Ovary (tissue), 3 donors: Measurements from ENCODE around the gene ADCY6.

Experiments used
- EP300 ChIP-seq: sonication (generic); formaldehyde crosslinking; IDR thresholded peaks from one replicate; pipeline ENCODE4 v1.6.1; 2017; ENCODE audit warnings: antibody characterized with exemption
- TF ChIP-seq, protein P1 (sequence below), 3 donors: fragments of 450-650 bp in 2 of 3; fragments of 200-600 bp in 1 of 3; IDR thresholded peaks; one replicate each; pipeline versions ENCODE4 v1.5.1 to v1.8.0; 2016 to 2022; ENCODE audit warnings: antibody characterized with exemption in 3 of 3, mild to moderate bottlenecking in 1 of 3
- donor health status: DM: no; HTN: no; CAD: no.

DNA sequence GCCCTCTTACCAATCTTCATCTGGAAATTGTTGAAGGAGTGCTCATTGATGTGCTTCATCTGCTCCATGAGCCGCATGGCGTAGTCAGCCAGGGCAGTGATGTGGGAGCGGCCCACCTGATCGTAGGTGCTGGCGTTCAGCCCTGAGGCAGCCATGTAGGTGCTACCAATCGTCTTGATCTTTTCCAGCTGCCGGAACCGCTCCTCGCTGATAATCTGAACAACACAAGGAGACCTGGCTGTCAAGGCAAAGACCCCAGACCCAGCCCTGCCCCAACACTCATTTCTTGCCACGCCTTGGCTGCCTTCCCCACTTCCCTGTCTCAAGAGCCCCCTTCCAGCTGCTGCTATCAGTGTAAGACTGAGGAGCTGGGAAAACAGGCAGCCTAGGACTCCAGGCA lies 18.1 kb downstream of the ADCY6 start:
- no peak for TF ChIP-seq EP300
- TF ChIP-seq, protein P1, sequence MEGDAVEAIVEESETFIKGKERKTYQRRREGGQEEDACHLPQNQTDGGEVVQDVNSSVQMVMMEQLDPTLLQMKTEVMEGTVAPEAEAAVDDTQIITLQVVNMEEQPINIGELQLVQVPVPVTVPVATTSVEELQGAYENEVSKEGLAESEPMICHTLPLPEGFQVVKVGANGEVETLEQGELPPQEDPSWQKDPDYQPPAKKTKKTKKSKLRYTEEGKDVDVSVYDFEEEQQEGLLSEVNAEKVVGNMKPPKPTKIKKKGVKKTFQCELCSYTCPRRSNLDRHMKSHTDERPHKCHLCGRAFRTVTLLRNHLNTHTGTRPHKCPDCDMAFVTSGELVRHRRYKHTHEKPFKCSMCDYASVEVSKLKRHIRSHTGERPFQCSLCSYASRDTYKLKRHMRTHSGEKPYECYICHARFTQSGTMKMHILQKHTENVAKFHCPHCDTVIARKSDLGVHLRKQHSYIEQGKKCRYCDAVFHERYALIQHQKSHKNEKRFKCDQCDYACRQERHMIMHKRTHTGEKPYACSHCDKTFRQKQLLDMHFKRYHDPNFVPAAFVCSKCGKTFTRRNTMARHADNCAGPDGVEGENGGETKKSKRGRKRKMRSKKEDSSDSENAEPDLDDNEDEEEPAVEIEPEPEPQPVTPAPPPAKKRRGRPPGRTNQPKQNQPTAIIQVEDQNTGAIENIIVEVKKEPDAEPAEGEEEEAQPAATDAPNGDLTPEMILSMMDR (IDR thresholded peaks at IDR 0.05): no peak
